ENCODE results near the gene DNAJC4.

DNA sequence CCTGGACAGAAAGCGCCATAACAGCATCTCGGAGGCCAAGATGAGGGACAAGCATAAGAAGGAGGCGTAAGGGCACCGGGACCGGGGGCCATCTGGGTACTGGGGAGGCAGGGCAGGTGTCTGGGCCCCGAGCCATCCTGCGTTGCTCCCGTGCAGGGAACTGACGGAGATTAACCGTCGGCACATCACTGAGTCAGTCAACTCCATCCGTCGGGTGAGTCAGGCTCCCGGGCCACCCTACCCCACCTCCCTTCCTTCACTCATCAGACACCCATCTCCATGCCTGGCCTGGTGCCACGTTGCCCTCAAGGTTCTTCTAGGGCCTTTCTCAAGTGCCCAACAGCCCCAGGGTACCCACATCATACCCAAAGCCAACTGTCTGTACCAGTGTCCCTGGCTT lies 36.0 kb downstream of the DNAJC4 start:
- TF ChIP-seq CTCF (IDR thresholded peaks at IDR 0.05) (no peak), EZH2 (IDR thresholded peaks at IDR 0.05) (no peak)
